ENCODE measurements around the gene FBXO33. TPM values are rescaled to one million over a fixed set of nuclear protein-coding genes. Genes with fewer than 3 reads are reported as not detected.

The FBXO33 gene
- total and polyA plus RNA-seq, 2 of the 8 experiments (the other 6 are each of a cell fraction or from before 2014, with no cell fraction given), result 4.7 to 11.5 TPM

DNA sequence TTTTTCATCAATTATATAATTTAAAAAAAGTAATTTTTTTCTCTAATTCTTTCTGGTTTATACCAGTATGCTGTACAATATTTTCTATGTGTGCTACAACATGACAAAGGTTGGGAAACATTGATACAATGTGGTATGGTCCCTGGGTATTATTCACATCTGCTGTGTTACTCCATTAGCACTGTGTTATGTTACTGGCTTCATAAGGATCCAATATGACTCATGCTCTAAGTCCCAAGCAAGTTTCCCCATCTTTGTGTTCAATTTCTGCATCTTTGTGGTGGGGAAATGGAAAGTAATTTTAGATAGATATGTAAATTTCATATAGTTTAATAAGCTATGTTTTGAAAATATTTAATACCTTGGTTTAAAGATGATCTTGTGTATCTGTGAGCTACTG is 35.8 kb downstream of the FBXO33 start (continued):
- TF ChIP-seq YY1 (IDR thresholded peaks at IDR 0.05; ENCODE audit: low read depth, low read length), result no peak

Measured in H1 (cell line).